ENCODE results near the gene BBS9.

The BBS9 gene

DNA sequence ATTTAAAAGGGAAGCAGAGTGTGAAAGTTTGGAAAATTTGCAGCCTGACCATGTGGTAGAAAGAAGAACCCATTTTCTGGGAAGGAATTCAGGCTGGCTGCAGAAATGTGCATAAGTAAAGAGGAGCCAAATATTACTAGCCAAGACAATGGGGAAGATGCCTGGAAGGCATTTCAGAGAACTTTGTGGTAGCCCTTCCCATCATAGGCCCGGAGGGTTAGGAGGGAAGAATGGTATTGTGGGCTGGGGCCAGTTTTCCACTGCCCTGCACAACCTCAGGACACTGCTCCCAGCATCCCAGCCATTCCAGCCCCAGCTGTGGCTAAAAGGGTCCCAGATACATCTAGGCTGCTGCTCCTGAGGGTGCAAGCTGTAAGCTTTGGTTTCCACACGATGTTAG, 497.5 kb downstream of the BBS9 start:
- no peak for DNase-seq

DNA sequence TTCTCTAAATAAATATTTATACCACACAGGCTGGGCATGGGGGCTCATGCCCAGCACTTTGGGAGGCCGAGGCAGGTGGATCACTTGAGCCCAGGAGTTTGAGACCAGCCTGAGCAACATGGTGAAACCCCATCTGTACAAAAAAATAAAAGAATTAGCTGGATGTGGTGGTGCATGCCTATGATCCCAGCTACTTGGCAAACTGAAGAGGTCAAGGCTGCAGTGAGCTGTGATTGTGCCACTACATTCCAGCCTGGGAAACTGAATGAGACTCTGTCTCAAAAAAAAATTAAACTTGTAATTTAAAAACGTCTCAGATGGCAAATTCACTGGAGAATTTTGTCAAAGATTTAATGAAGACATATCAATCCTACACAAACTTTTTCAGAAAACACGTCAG, 498.4 kb downstream of the BBS9 start:
- no peak for DNase-seq

DNA sequence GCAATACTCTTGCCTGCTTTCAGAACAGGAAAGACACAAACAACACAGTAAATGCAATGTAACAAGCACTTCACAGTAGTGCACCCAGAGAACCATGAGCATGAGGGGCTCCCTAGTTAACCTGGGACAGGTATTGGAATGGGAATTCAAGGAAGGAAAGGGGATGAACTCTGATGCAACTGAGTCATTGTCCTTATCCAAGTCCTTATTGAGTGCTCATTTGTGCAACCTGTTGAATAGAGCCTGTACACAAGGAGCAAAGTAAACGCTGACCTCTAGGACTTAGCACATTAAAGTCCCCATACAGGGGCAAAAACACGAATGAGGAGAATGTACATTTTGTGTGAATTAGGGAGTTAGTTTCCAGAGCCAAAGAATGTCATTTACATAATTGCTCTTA, 499.5 kb downstream of the BBS9 start:
- no peak for DNase-seq

DNA sequence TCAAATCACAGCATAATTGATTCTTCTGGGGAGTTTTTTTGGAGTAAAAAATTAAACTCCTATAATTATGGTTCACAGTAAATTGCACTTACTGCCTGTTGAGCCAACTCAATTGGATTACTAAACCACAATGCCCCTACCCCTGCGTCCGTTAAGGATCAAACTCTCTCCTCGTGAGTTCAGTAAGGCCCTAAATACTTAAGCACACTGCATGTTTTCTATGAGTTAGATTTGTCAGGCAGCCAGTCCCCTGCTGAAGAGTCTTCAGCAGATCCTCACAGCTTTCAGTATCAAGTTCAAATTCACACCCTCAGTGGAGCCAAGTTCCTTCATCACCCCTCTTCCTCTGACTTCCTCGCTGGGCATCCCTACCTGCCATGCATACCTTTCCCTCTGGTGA, 501.0 kb downstream of the BBS9 start:
- no peak for DNase-seq

DNA sequence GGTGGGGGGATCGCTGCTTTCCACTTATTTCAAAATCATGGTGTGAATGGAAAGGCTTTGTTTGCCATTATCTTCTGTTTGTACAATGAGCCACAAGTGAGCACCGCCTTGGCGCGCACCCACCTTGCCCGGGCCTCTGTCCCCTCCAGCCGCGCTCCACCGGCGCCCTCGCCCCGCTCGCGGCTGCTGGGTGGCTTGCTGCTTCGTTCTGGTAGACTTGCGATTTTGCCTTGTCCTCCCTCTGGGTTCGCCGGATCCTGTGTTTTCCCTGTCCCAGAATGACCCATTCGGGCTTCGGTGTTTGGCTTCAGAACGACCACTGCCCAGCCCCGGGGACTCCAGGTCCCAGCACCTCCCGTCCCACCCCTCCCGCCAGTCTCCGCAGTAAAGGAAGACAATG, 503.0 kb downstream of the BBS9 start:
- DNase-seq = no peak

DNA sequence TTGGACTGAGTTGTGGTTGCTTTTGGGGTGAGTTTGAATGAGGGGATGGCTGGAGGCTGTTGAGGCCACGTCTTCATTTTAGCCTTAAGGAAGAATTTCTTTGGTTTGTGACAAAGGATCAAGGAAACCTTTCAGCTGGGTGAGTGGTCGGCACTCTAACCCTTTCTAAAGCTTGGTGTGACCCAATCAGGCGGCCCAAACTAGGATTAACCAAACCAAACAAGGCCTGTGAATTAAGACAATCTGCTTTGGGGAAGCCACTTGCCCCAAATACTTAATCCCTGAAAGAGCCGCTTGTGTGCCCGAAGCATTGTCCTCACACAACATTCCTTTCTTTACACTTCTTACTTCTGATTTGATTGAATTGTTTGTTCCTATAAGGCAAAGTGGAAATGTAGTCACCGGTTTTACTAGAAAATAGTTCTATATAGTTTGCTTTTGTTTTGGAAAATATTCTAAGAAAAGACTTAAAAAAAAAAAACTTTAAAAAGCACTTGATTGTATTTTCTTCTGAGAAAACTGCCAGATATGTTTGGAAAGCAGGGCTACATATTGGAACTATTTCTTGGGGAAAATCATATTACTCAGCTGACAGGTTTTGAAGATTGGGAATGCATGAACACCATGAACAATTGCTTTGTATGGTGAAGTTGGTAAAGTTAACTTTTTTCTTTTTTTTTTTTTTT, 503.6 kb downstream of the BBS9 start:
- no peak for DNase-seq

DNA sequence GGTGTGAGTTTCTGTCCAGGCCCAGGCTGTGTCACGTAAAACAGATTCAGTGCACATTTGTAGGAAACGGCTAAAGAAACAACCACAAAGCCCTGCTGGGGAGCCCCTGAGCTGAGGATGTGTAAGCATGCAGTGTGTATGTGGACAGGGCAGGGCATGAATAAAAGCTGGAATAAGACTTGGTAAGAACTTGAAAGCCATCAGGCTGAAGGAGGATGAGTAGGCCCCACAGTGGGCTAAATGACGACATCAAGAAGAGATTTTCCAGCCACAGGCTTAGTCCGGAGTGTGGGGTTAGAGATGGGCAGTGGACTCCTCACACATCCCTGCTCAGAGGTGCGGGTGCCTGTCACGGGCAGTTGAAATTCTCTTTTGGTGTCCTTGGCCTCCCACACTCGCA, 505.2 kb downstream of the BBS9 start:
- DNase-seq = no peak

DNA sequence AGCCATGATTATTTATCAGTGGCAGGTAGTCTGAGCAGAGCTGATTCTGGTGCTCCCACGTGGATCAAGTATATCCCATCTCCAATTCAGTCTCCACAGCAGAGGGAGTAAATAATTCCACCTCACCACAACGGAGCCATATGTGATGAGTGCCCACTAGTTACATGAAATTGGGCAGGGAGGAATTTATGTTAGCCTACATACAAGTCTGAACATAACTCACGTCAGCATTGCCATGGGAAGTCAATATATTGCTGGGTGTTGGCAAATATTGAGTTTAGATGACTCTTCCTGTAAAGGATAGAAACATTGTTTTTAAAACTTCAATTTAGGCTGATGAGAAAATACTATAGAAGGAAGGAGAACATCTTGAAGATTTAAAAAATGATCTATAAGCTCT, 507.0 kb downstream of the BBS9 start:
- DNase-seq = no peak

DNA sequence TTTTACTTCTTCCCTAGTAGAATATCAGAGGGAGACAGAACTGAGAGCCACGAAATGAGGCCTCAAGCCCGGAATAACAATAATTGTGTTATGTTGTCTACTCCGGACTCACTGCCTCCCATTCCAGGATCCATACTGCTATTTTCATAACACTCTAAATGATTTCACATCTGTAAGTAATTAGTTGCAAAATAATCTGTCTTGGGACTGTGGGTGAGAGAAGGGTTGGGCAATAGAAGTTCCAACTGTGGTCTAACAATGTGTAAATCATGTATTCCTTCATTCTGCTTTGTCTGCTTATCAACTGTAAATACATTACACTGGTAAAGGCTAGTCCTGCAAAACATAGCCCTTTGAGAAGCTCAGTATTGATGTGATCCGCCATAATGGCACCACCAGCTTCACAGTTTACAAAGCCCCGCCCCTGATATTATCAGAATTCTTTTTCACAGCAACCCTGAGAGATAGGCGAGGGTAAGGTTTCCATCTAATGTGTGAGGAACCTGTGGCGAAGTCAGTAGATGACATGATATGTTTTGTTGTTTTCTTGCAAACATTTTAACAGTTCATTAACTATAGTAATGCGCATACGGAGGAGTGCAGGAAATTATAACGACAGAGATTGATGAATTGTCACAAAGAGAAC, 510.3 kb downstream of the BBS9 start:
- DNase-seq = no peak

DNA sequence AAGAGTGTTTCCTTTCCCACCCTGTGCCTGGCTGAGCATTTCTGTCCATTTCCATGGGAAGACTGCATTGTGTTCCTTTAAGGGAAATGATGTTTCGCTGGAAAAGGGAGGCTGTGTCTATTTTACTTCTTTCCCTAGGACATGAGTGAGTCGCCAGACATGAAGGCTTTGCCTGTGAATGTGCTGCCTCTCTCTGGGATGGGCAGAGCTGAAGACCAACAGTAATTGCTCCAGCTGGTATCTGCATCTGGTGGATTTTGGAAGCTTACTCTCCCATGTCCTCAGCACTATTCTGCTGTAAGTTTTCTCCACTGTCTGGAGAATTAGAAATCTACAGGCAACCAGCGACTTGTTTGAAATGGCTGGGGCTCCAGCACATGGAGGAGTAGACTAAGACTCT, 511.4 kb downstream of the BBS9 start:
- no peak for DNase-seq

DNA sequence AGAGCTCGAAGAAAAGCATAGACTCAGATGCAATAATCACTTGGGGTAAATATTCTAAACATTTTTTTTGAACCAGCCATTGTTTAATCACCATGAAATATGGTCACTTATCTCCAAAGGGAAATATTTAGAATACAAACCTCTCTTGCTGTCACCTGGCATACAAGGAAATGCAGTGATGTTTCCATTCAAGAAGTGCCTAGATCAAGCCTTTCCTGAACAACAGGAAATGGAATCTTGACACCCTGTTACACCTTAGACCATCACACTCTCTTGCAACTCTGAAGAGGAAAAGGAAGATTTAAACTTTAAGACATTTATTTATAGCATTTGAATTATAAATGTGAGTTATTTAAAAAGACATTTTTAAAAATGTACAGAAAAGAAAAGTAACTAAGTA, 512.9 kb downstream of the BBS9 start:
- no peak for DNase-seq

DNA sequence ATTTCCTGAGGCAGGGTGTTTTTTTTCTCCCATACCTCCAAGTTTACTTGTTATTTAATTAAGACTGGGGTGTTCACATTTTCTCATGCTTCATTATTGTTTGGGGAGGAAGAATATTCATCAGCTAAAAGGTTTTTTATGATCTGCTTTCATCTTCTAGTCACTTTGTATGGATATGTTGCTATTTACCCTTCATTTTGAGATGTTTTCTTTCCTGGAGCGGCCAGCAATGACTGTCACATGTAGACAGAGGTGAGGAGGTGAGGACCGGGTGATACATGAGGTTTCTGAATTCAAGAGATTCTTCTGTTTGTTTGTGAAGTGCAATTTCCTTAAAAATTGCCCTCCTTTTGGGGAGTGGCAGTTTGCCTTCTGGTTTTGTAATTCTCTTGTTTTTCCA, 514.2 kb downstream of the BBS9 start:
- no peak for DNase-seq

DNA sequence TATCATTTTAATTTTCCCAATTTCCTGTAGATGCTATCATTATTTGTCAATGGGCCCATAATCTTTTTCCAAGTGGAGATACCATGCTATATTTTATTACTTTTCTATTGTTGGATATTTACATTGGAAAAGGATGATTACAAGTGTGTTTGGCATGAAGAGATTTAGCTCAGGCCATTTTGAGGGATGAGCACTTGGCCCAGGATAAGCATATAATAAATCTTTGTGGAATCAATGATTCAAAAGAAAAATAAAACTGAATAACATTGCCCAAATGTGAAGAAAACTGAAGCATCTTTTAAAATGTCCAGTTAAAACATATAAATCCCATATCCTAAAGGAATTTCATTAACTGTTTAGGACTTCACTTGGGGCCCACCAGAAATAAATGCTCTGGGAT, 515.1 kb downstream of the BBS9 start:
- DNase-seq = no peak

DNA sequence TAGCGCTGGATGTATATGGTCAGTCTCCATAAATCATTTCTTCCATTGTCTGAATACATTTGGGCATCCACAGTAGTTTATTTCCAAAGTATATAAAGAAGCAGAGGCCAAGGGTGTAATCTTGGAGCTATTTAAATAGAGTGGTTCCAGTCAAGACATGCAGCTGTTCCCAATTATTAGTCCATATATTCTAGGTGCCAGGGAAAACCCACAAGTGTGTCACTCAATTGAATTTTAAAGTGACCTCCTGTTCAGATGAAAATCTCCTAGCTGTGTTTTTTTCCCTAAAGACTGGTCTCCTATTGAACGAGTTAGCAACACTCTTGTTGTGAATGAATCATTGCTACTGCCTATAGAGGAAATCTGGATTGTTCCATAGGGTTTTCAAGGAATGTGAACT, 515.7 kb downstream of the BBS9 start:
- DNase-seq = no peak

DNA sequence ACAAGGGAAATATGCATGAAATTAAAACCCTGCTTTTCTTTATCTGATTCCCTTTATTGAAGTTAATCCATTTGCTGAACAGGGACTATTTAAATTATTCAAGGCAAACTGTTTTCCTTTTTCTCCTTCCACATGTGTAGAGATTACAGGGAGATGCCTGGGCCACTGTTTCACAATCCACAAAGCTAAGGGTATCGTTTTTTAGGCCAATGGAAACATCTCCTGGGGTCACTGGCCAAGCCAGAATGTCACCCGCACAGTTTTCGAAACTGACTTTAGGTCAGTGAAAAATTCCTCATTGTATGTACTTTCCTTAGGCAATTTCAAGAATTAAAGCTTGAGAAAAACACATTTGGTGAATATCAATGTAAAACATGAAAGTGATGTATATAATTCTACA, 516.8 kb downstream of the BBS9 start:
- no peak for DNase-seq

DNA sequence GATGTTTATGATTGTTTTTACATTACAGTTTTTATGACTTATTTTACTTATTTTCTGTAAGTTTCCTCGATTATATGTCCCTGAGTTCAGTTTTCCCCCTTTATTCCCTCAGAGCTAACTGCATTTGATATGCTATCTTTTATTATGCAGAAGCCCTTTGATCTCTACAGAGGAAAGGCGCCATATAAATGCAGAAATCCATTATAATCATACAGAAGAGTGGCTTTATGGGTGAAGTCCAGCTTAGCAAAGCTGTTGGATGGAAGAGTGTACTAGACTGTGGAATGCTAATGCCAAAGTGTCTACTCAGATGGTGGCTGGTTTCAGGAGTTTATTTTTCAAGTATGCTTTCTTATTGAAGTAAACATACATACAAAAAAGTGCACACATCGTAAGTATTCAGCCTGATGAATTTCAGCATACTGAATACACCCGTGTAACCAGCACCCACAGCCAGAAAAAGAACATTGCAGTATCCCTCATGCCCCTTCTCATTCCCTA, 517.6 kb downstream of the BBS9 start:
- no peak for DNase-seq

DNA sequence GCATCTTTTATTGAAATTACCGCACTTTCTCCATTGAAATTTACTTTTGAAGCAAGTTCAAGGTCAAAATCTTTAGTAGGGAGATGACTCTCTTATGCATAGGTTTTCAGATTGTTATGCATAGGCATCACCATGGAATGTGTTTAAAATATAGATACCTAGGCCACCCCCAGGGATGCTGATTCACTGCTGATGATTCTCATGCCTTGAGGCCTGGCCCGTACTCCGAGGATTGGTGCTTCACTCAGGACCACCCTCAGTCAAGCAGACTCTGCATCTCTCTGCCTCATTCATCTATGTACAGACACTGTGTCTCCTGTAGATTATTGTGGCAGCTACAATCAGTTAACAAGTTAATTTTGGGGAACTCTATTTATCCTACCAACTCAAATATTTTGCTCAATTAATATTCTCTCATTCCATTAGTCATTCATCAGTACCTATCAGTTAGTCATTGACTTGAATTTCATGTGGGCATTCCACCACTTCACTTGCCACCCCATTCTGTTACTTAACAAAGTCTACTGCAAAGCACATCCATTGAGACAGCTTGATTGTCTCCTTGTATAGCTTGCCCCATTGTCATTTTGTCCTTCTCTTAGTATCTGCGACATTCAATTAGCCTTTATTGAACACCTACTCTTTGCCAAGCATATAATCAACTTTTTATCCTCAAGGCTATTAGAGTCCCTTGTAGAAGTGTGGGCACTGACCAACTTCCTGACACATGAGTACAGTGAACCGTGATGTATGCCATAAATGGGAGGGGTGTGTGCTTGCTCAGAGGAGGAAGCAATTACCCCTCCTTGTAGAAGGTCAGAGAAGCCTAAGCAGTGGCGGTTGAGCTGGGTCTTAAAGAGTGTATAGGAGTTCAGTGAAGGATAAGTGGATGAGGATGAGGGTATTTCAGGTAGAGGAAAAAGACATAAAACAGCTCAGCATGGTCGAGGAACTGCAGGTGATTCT, 520.4 kb downstream of the BBS9 start:
- DNase-seq = no peak

DNA sequence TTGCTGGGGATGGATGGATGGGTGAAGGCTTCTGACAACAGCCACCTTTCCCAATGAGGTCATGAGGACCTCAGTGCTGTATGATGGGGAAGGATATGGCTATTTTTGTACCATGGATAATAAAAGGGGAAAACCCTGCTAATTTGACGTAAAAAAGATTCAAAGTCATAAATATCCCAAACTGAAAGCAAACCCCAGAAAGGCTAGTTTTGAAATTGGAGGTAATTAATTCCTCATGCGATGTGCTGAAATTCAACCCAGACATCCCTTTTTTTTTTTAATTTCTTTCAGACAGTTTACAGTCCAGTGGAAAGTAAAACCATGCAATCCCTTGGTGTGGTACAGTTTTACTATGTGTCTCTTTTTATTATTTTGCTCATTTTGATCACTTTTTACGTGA, 521.5 kb downstream of the BBS9 start:
- DNase-seq = no peak

DNA sequence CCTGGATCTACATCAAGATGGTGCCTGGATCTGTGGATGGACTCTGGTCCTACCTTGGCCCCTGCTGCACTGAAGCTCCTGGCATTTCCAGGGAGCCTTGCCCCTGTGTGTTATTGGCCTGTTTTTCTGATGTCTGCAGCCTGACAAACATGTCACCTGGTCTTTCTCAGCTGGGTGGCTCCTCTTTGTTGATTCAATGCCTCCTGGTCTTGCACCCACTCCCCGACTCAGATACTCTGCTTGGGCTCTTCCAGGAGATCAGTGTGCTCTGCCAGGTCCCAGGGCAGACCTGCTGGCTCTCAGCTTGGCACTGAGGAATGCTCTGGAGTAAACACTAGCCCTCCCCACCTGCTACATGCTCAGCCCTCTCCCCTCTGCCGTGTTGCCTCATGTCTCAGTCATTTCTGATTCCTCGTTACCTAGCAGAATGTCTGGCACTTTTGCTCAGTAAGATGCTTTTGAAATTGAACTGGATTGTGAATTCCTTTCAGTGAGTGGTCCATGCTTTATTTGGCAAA, 522.7 kb downstream of the BBS9 start:
- DNase-seq = no peak

DNA sequence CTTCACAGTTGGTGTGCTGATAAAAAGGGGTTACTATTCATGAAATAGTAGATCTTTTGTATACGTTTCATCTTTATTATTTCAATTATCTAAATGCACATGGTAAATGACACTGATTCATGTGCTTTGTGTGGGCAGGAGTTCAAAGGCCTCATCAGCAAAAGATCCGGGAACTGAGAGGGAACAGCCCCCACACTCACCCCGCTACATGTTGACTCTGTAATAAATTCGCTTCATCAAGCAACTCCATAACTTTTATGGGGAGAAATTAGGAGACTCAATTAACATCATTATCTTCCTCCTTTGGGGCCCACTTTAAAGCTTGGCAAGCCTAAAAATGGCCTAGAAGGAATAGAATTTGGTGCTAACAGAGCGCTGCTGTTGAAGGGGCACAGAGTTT, 525.3 kb downstream of the BBS9 start:
- no peak for DNase-seq

Data from activated CD4-positive, CD25-positive, alpha-beta regulatory T cell (primary cell).